ENCODE measurements around the gene ASB13.

Gene ASB13

GRCh38 chr10:5698062-5698461 lies 31.7 kb upstream of the ASB13 start:
- DNase-seq (ENCODE audit: low read depth), result no peak
- no peak overlapping the region for H3K4me3 ChIP-seq (ENCODE audit: low read depth, low read length)
- no peak for TF ChIP-seq MAX (IDR thresholded peaks at IDR 0.05; ENCODE audit: low read depth, low read length)
- no peak for TF ChIP-seq MYC (IDR thresholded peaks at IDR 0.05; ENCODE audit: low read depth, low read length)
- no peak for TF ChIP-seq CTCF (IDR thresholded peaks at IDR 0.05; ENCODE audit: low read depth, low read length)

GRCh38 chr10:5697342-5697741 lies 30.9 kb upstream of the ASB13 start:
- no peak for DNase-seq (ENCODE audit: low read depth)
- H3K4me3 ChIP-seq (ENCODE audit: low read depth, low read length), result no peak overlapping the region
- TF ChIP-seq CTCF (IDR thresholded peaks at IDR 0.05; ENCODE audit: low read depth, low read length), result no peak
- no peak for TF ChIP-seq MYC (IDR thresholded peaks at IDR 0.05; ENCODE audit: low read depth, low read length)
- TF ChIP-seq MAX (IDR thresholded peaks at IDR 0.05; ENCODE audit: low read depth, low read length), result no peak
- no peak for TF ChIP-seq POLR2A (IDR thresholded peaks at IDR 0.05; ENCODE audit: extremely low read depth, insufficient read length)

- no peak for DNase-seq (ENCODE audit: low read depth)
- TF ChIP-seq POLR2A (IDR thresholded peaks at IDR 0.05; ENCODE audit: extremely low read depth, insufficient read length), result no peak
- no peak overlapping the region for H3K4me3 ChIP-seq (ENCODE audit: low read depth, low read length)
These were observed 28.2 kb upstream of the ASB13 start for GRCh38 chr10:5694573-5694972.

GRCh38 chr10:5692461-5693358 lies 26.3 kb upstream of the ASB13 start:
- no peak for DNase-seq (ENCODE audit: low read depth)
- TF ChIP-seq CTCF (IDR thresholded peaks at IDR 0.05; ENCODE audit: low read depth, low read length) (no peak), MAX (IDR thresholded peaks at IDR 0.05; ENCODE audit: low read depth, low read length) (no peak), MYC (IDR thresholded peaks at IDR 0.05; ENCODE audit: low read depth, low read length) (no peak)
- no peak overlapping the region for H3K4me3 ChIP-seq (ENCODE audit: low read depth, low read length)

- no peak overlapping the region for H3K4me3 ChIP-seq (ENCODE audit: low read depth, low read length)
- no peak for DNase-seq (ENCODE audit: low read depth)
- no peak for TF ChIP-seq MAX (IDR thresholded peaks at IDR 0.05; ENCODE audit: low read depth, low read length)
- TF ChIP-seq POLR2A (IDR thresholded peaks at IDR 0.05; ENCODE audit: extremely low read depth, insufficient read length), result no peak
- no peak for TF ChIP-seq MYC (IDR thresholded peaks at IDR 0.05; ENCODE audit: low read depth, low read length)
- no peak for TF ChIP-seq CTCF (IDR thresholded peaks at IDR 0.05; ENCODE audit: low read depth, low read length)
These were observed 25.4 kb upstream of the ASB13 start for GRCh38 chr10:5691786-5692185.

- TF ChIP-seq MAX (IDR thresholded peaks at IDR 0.05; ENCODE audit: low read depth, low read length), result no peak
- TF ChIP-seq MYC (IDR thresholded peaks at IDR 0.05; ENCODE audit: low read depth, low read length), result no peak
- H3K4me3 ChIP-seq (ENCODE audit: low read depth, low read length), result no peak overlapping the region
- DNase-seq (ENCODE audit: low read depth), result no peak
These were observed 22.2 kb upstream of the ASB13 start for GRCh38 chr10:5688587-5688986.

Data from NB4 (cell line).